Progenitor cell of endocrine pancreas (in vitro differentiated cells): ENCODE measurements around the gene HS6ST3. TPM values are rescaled to one million over a fixed set of nuclear protein-coding genes. Genes with fewer than 3 reads are reported as not detected.
"Not testable (repeated sequence)": the region's sequence is repeated elsewhere in the genome, so short reads cannot be mapped to it uniquely, and the experiment has no call there.

Experiments used
- DNase-seq: peaks from one replicate; pipeline ENCODE4 v3.0.0; 2021; ENCODE audit warnings: low spot score; ENCODE audit not compliant: unreplicated experiment
- H3K27ac Mint-ChIP-seq: 2 replicates; pipeline ENCODE4 v1.8.0; 2021; ENCODE audit warnings: mild to moderate bottlenecking, moderate library complexity, mixed read lengths
- H3K27me3 Mint-ChIP-seq: 2 replicates; pipeline ENCODE4 v1.8.0; 2021; ENCODE audit warnings: mixed read lengths
- H3K36me3 Mint-ChIP-seq: 2 replicates; pipeline ENCODE4 v1.8.0; 2022; ENCODE audit warnings: mixed read lengths; ENCODE audit not compliant: insufficient read depth
- H3K4me1 Mint-ChIP-seq: 2 replicates; pipeline ENCODE4 v1.8.0; 2021; ENCODE audit warnings: low read depth, mixed read lengths
- H3K4me3 Mint-ChIP-seq: 2 replicates; pipeline ENCODE4 v1.8.0; 2021; ENCODE audit warnings: low read depth, mild to moderate bottlenecking, moderate library complexity, mixed read lengths
- H3K9me3 Mint-ChIP-seq: 2 replicates; pipeline ENCODE4 v1.8.0; 2021; ENCODE audit warnings: low read depth, mixed read lengths
- CTCF ChIP-seq: fragments of 200-600 bp; sonication (generic); IDR thresholded peaks from one replicate; pipeline ENCODE4 v1.5.0; 2021; ENCODE audit warnings: antibody characterized with exemption, mild to moderate bottlenecking; ENCODE audit not compliant: unreplicated experiment
- total RNA-seq: library from RNA; stranded (reverse); gene quantifications from 2 replicates; pipeline ENCODE4 v1.2.1, GENCODE V29; 2021

The HS6ST3 gene
- total RNA-seq, 1 donor from 2014 or later: 0.84 TPM

GRCh38 chr13:96093296-96094006, 3.5 kb downstream of the HS6ST3 start:
- no peaks in the 10 kb centered on the region for H3K9me3 Mint-ChIP-seq
- H3K4me1 Mint-ChIP-seq: peaks cover 3% of the 10 kb centered on the region
- peaks cover 65% of the 10 kb centered on the region for H3K27me3 Mint-ChIP-seq
- TF ChIP-seq CTCF: no peak
- H3K4me3 Mint-ChIP-seq: no peak overlapping the region
- H3K36me3 Mint-ChIP-seq: no peaks in the 10 kb centered on the region
- no peak for DNase-seq
- no peak overlapping the region for H3K27ac Mint-ChIP-seq

- H3K36me3 Mint-ChIP-seq: no peaks in the 10 kb centered on the region
- no peak overlapping the region for H3K4me3 Mint-ChIP-seq
Observed at GRCh38 chr13:96100457-96101220, 10.7 kb downstream of the HS6ST3 start.

GRCh38 chr13:96104516-96104915, 14.6 kb downstream of the HS6ST3 start:
- Mint-ChIP-seq H3K36me3 (peaks cover 7% of the 10 kb centered on the region), H3K27me3 (peaks cover 4% of the 10 kb centered on the region), H3K9me3 (peaks cover 30% of the 10 kb centered on the region), H3K4me1 (peaks cover 4% of the 10 kb centered on the region), H3K27ac (no peak overlapping the region), H3K4me3 (no peak overlapping the region)
- no peak for DNase-seq
- no peak for TF ChIP-seq CTCF

More at GRCh38 chr13:96100457-96101220, 10.7 kb downstream of the HS6ST3 start:
- H3K27me3 Mint-ChIP-seq: peaks cover 11% of the 10 kb centered on the region
- DNase-seq: no peak
- H3K4me1 Mint-ChIP-seq: peaks cover 4% of the 10 kb centered on the region
- no peak for TF ChIP-seq CTCF
- no peaks in the 10 kb centered on the region for H3K9me3 Mint-ChIP-seq
- no peak overlapping the region for H3K27ac Mint-ChIP-seq

- DNase-seq, H3K4me3 Mint-ChIP-seq: not testable (repeated sequence)
Observed at GRCh38 chr13:96108072-96108471, 18.2 kb downstream of the HS6ST3 start.

GRCh38 chr13:96109125-96109524, 19.2 kb downstream of the HS6ST3 start:
- H3K27ac Mint-ChIP-seq: no peak overlapping the region
- no peak for TF ChIP-seq CTCF
- H3K9me3 Mint-ChIP-seq: peaks cover 36% of the 10 kb centered on the region
- no peak for DNase-seq
- peaks cover 7% of the 10 kb centered on the region for H3K36me3 Mint-ChIP-seq
- H3K4me1 Mint-ChIP-seq: peaks cover 4% of the 10 kb centered on the region
- no peak overlapping the region for H3K4me3 Mint-ChIP-seq
- no peaks in the 10 kb centered on the region for H3K27me3 Mint-ChIP-seq

More at GRCh38 chr13:96108072-96108471, 18.2 kb downstream of the HS6ST3 start:
- H3K27me3 Mint-ChIP-seq, H3K4me1 Mint-ChIP-seq, H3K36me3 Mint-ChIP-seq, H3K27ac Mint-ChIP-seq: not testable (repeated sequence)
- H3K9me3 Mint-ChIP-seq: peaks cover 36% of the 10 kb centered on the region
